ENCODE results near the gene DOK3.

DOK3 gene

DNA sequence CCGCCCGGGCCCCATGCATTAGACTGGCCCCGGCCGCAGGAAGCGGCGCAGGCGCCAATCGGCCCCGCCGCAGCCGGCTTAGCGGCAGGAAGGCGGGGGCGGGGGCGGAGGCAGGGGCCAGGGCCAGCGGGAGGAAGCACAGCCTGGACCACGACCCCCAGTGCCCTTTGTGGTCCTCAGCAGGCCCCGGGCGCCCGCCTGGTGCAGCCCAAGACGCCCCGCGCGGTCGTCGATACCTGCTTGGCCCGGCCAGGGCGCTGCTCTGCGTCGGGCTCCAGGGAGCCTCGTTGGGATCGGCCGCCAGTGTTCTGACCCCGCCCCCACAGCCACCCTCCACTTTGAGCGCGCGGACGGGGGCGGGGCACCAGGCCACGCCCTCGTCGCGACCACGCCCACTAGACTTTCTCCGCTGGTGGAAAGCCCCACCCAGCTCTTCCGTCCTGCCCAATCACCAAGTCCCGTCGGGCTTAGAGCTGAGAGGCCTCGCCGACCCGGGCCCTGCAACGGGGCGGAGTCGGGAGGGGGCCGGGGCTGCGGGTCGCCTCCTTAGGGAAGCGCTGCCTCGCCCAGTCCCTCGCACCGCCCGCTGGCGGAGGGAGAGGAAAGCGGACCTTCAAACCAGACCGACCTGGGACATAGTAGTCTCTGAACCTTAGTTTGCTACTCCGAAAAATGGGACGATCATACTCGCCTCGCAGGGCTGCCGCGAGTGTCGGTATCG lies 12.2 kb downstream of the DOK3 start, which contains the start of gene PDLIM7:
Gene PDLIM7 (minus strand): TSS at position 313 of the 721 bp plus-strand sequence. CDS start 1,092 bp downstream, outside the sequence.
- peak; percentile 99 for DNase-seq (ENCODE audit: low read depth)
- TF ChIP-seq, protein P1, sequence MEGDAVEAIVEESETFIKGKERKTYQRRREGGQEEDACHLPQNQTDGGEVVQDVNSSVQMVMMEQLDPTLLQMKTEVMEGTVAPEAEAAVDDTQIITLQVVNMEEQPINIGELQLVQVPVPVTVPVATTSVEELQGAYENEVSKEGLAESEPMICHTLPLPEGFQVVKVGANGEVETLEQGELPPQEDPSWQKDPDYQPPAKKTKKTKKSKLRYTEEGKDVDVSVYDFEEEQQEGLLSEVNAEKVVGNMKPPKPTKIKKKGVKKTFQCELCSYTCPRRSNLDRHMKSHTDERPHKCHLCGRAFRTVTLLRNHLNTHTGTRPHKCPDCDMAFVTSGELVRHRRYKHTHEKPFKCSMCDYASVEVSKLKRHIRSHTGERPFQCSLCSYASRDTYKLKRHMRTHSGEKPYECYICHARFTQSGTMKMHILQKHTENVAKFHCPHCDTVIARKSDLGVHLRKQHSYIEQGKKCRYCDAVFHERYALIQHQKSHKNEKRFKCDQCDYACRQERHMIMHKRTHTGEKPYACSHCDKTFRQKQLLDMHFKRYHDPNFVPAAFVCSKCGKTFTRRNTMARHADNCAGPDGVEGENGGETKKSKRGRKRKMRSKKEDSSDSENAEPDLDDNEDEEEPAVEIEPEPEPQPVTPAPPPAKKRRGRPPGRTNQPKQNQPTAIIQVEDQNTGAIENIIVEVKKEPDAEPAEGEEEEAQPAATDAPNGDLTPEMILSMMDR (conservative IDR thresholded peaks at IDR 0.05; ENCODE audit: low read depth, low read length) = peak; percentile 4
- H3K4me3 ChIP-seq (ENCODE audit: low read depth, low read length) = peak within 1 kb of the TSS; percentile 83

DNA sequence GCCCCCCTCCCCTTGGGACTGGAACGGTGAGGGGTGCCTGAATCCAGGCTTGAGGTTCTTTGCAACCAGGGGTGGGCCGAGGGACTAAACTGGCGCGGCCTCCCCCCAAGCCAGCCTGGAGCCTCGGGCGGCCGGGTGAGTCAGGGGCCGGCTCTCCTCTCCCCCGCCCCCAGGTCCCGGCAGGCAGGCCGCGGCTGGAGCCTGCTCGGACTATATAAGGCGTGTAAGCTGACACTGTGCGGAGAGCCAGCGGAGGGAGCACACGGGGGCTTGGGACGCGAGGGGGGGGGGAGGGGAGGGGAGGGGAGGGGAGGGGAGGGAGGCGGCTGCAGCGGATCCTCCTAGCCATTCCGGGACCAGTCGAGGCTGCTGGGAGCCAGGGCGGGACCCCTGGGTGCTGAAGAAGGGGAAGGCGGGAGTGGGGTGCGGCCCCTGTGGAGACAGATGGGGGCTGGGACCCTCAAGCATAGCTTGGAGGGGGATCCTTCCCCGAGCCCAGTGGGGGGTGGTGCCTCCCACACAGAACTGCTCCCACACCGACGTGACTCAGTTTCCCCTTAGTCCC lies 12.8 kb downstream of the DOK3 start:
- TF ChIP-seq, protein P1 (conservative IDR thresholded peaks at IDR 0.05; ENCODE audit: low read depth, low read length) = no peak
- DNase-seq (ENCODE audit: low read depth) = peak; percentile 97
- peak overlapping the region; percentile 83 for H3K4me3 ChIP-seq (ENCODE audit: low read depth, low read length)

DNA sequence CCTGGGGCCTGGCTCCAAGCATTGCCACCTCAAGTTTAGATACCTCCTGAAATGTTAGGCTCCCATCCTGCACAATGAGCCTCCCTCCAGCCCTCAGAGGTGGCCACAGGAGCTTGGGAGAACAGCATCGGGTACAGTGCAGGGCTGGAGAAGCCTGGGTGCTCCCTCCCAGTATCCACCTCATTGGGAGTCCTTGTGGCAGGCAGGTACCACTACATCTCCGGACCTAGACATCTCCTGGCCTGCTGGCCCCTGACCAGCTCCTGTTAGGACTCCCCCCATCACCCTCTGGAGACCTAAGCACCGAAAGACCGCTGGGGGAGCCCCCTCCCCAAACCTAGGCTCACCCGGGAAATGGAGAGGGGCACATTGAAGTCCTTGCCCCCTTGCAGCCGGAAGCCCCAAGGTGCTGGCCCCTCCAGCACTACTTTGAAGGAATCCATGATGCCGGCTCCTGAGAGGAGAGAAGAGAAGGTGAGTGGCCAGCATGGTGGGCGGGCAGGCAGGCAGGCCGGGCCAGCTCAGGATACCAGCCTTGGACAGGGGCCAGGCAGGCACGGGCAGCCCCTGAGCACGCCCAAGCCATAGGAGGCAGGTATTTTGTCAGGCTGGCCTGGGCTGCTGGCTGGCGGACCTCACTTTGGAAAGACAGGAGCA lies 13.4 kb downstream of the DOK3 start:
- peak overlapping the region; percentile 83 for H3K4me3 ChIP-seq (ENCODE audit: low read depth, low read length)
- TF ChIP-seq, protein P1 (conservative IDR thresholded peaks at IDR 0.05; ENCODE audit: low read depth, low read length) = peak; percentile 60
- DNase-seq (ENCODE audit: low read depth) = peak; percentile 85

DNA sequence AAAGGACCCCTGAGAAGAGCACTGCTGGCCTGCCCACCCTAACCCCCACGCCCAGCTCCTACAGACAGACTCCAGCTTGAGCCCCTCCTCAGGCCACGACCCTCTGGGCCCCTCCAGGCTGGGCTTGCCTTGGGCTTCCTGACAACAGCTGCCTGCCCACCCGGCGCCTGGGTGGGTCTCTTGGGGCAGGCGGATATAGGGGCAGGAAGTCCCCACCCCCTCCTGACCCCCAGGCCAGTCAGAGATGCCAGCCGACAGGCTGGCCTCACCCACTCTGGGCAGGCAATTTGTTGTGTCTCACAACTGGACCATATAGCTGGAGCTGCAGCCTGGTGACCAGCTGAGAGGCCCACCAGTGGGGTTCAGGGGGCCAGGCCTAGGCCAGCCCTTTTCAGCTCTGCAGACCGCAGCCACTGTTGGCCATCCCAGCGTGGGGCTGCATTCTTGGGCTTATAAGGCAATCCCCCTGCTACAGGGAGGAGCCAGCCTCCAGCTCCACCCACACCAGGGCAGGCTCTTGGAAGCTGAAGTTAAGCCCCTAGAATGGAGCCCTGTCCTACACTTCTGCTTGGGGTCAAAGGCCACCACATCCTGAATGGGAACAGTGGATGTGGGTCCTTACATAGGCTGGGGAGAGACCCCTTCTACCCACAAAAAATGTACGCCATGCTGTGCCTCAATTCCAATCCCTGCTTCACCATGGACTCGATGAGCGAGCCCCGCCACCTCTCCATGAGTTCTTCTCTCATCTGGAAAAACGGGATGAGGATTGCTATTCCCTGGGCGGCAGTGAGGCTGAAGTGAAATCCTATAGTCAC lies 14.2 kb downstream of the DOK3 start:
- peak; percentile 99 for DNase-seq (ENCODE audit: low read depth)
- peak overlapping the region; percentile 83 for H3K4me3 ChIP-seq (ENCODE audit: low read depth, low read length)
- TF ChIP-seq, protein P1 (conservative IDR thresholded peaks at IDR 0.05; ENCODE audit: low read depth, low read length) = no peak

DNA sequence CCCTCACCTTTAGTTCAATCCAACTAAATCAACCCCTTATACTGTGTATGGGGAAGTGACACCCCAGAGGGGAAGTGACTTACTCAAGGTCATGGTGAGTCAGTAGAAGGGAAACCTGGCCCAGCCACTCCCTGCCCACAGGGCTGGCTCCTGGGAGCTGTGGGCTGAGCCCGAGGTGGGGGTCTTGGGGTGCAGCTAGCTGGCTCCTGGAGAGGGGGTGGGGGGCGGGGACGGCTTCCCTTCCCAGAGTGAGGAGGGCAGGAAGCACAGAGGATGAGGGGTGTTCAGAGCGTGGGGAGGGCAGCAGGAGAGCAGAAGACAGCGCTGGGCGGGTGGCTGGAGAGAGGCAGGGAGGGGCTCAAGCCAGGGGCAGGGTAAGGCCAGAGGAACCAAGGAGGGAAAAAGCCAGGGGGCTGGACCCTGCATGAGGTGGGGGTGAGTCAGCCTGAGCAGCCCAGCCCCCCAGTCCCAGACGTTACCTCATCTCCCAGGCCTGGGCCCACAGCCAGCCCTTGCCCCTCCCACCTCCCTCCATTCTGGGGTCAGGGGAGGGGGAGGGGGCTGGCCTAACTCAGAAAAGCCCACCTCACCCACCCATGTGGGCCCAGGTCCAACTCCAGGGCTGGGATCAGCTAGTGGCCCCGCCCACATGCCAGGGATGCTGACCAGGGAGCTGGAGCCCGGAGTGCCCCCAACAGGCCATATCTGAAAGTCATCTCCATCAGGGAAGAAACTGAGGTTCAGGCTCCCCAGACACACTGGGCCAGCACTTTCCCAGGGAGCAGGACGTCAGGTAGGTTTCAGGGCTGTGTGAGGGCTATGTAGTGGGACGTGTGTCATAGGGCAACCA lies 15.1 kb downstream of the DOK3 start:
- H3K4me3 ChIP-seq (ENCODE audit: low read depth, low read length) = peak overlapping the region; percentile 83
- TF ChIP-seq, protein P1 (conservative IDR thresholded peaks at IDR 0.05; ENCODE audit: low read depth, low read length) = peak; percentile 49
- DNase-seq (ENCODE audit: low read depth) = peak; percentile 95

DNA sequence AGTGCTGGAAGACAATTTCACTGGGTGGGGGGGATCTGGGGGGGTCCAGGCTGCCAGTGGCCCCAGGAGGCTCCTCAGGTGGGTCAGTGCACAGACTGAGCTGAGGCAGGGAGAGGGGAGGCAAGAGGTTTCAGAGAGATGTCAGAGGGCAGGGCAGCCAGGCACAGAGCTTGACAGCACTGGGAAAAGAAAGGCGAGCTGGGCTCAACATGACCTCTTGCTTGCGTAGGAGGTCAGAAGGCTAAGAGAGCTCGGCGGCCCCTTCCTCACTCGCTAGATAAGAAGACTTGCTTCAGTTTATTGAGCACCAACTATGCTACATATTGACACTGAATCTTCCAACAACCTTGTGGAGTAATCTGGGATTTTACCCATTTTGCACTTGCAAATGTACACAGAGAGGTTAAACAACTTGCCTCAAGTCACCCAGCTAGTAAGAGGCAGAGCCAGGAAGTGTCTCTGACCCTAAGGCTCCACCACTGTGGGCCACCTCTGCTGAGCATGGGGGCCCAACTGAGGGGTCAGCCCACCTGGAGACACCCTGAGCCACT lies 15.8 kb downstream of the DOK3 start:
- TF ChIP-seq, protein P1 (conservative IDR thresholded peaks at IDR 0.05; ENCODE audit: low read depth, low read length) = no peak
- DNase-seq (ENCODE audit: low read depth) = no peak
- H3K4me3 ChIP-seq (ENCODE audit: low read depth, low read length) = peak overlapping the region; percentile 83

Data from choroid plexus epithelial cell (primary cell).